ENCODE results near the gene EFNB2.

Gene EFNB2

GRCh38 chr13:106525865-106526264 is 9.6 kb downstream of the EFNB2 start:
- no peak for DNase-seq (ENCODE audit: low read depth)

- DNase-seq (ENCODE audit: low read depth): no peak
These were observed 11.4 kb downstream of the EFNB2 start for GRCh38 chr13:106524108-106524507.

DNA sequence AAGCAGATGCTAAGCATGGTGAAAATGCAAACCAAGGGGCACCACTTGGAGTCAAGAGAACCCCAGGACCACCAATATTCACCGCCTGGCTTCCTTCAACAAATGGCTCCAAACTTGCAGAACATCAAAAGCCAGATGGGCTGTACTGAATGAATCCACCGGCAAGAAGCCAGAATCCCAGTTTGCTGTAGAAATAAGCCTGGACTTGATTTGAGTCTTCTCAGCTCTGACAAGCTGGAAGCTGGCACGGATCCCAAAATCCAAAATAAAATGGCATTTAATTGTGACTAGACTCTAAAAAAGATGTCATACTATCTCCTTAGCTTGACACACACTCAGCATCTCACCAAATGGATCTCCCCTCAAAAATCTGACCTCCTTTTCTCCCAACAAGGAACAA is 11.9 kb downstream of the EFNB2 start:
- no peak for DNase-seq (ENCODE audit: low read depth)

GRCh38 chr13:106522898-106523525 is 12.4 kb downstream of the EFNB2 start:
- DNase-seq (ENCODE audit: low read depth): no peak

- no peak for DNase-seq (ENCODE audit: low read depth)
These were observed 13.3 kb downstream of the EFNB2 start for GRCh38 chr13:106522112-106522705.

DNA sequence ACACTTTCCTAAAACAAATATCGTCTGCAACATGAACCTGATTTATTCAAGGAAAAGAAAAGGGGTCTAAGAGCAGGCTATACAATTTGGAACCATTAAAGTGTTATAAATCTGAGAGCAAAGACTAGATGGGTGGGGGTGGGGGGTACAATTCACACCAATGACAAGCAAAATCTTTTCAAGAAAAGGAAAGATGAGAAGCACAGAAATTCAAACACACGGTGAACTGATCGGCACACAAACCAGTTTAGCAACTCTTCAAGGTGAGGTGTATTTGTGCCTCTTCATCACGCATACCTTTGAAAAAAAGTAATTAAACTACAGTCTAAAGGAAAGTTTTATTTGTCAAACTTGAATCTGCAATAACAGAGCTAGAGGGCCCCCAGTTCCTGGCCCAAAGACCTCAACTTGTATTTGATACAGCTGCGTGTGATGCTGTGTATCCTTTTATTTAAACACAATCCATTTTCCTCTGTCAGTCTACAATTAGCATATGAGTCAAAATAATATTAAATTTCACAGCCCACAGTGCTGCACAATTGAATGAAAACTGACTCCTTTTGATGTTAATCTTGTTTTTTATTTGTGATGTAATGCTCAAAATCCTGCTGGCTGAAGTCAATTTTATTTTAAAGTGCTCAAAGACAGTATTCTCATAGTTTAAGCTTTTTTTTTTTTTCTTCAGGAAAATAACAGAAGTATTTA is 14.2 kb downstream of the EFNB2 start:
- no peak for DNase-seq (ENCODE audit: low read depth)

GRCh38 chr13:106520251-106521054 is 15.0 kb downstream of the EFNB2 start:
- DNase-seq (ENCODE audit: low read depth): no peak

DNA sequence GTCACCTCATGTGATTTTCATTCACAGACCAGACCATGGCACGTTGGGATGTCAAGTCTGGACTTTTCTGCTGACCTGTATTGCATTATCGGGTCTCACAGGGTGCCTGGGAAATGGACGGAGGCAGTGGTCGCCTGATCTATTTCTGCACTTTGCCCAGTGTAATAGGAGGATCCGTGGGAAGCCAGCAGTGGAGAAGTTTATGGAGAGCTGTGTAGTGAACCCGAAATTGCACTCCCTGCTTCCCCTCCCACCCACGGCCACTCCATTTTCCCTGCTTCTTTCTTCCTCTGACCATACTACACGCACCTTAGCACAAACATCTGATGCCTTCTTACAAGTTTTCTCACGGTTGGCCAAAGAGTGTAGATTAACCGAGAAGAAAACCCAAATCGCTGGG is 16.9 kb downstream of the EFNB2 start:
- no peak for DNase-seq (ENCODE audit: low read depth)

- DNase-seq (ENCODE audit: low read depth): no peak
These were observed 18.2 kb downstream of the EFNB2 start for GRCh38 chr13:106517109-106517847.

DNA sequence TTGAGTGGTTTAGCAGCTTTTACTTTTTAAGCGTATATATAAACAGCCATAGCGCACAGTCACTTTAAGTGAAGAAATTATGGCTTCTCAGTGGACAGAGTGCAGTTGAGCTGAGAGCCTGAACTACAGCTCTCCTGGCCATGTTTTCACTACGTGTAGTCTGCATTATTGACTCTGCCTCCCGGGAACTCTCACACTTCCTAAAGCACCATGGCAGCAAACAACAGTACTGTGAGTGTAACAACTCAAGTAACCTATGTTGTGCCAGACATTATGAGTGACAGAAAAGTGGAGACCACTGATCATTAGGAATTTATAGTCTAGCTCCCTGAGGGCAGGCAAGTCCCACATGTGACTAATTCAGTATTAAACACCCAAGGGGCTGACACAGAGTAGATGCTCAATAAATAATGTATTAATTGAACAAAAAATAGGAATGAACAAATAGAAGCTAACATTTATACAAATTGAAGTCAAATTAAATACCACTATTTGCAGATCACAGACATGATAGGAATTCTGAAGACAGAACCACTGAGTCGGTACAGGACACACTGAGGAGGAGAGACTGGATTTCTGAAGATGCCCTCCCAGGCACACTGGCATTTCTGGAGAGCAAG is 19.7 kb downstream of the EFNB2 start:
- DNase-seq (ENCODE audit: low read depth): no peak

- DNase-seq (ENCODE audit: low read depth): no peak
These were observed 20.4 kb downstream of the EFNB2 start for GRCh38 chr13:106514928-106515634.

DNA sequence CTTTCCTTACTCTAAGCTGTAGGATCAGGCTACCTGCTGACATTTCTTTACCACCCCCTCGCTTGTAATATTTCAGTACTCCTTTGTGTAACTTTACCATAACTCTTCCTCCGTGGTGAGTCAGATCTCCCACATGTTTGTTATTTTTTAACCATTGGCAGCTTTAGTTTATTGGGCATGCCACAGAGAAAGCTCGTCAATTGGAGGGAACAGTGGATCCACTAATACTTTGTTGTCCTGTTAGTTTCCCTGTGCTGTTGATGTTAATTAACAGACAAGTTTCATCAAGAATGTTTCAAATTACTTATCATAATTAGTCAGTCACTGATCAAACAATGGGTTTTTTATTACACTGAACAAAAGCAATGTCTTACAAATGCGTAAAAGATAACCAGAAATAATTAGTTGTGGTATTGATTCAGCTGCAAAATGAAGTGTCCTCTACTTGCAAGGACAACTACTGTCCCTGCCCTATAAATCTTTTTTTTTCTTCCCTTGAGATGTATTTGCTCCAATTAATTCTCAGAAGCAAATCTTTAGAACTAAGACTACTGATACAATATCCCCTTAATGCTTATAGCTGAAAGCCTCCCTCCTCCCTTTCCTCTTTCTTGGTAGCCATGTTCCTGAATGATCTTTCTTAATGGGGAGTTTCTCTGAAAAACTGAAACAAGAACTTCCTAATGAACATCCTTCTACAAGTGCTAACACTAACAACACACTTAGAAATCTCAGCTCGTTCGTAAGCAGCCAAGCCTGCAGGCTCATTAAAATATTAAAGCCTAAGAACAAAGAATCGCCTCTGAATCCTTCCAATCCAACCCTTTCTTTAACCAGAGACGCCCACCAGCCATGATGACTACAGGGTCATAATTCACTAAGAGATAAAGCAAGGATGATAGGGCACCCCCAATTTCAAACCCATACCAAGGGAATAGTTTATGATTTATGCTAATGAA is 22.2 kb downstream of the EFNB2 start:
- DNase-seq (ENCODE audit: low read depth): no peak

GRCh38 chr13:106507560-106508274 is 27.7 kb downstream of the EFNB2 start:
- no peak for DNase-seq (ENCODE audit: low read depth)

- no peak for DNase-seq (ENCODE audit: low read depth)
These were observed 29.2 kb downstream of the EFNB2 start for GRCh38 chr13:106506286-106506685.

DNA sequence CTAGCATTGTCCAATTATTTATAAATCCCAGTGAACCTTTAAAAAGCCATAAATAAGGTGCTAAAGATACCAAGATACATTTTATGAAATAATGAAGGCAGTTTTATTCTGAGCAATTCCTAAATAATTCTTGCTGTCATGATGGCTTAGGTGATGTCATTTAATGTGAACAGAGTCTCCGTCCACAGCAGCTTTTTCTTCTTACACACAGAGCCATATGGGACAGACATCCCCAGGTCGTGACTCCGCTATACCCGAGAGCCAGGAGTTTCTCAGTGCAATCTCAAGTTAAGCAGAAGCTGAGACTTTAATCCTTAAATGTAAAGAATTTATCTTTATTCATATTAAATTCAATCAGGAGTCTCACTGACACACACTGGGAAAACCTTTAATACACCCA is 29.7 kb downstream of the EFNB2 start:
- DNase-seq (ENCODE audit: low read depth): no peak

DNA sequence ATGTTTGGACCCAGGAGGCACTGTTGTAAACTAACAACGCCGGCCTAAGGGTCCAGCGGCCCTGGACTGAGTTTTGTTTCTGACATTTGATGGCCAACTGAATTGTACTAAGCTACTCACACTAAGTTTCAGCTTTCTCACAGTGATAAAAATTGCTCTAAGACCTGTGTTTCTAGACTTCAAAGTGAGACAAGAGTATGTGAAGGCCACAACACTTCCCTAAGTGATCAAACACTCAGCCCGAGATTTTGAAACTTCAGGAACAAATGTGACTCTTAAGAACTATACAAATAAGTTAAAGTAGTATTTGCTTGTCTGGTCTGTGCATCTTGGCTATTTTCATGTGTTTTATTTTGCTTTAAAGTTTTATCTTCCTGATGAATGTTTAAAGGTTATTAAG is 30.2 kb downstream of the EFNB2 start:
- DNase-seq (ENCODE audit: low read depth): no peak

GRCh38 chr13:106503730-106504453 is 31.6 kb downstream of the EFNB2 start:
- DNase-seq (ENCODE audit: low read depth): no peak

DNA sequence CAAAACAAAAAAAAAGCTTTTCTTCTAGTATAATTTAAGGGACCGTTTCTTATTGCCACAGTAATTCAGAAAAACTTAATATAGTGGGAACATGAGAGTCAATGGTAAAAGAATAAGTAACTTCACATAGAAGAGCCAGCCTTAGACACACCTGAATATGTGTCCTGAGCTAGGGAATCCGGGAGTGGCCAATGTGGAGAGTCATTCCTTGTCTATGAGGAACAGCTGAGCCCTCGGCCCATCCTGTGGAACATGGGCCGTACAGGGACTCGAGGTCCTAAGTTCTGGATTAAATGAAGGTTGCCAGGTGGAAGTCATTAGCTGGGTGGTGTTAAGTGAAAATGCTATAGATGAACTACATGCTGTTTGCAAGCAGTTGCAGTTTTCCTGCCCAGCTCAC is 32.2 kb downstream of the EFNB2 start:
- no peak for DNase-seq (ENCODE audit: low read depth)

Data from T follicular helper cell (primary cell).